PC-9 (cell line): ENCODE measurements around the gene TDP1. TPM values are rescaled to one million over a fixed set of nuclear protein-coding genes. Genes with fewer than 3 reads are reported as not detected.

ENCODE experiments used
- BruUV-seq: library from RNA; stranded (reverse); fragments of 400-500 nt; replicated peaks from 2 replicates; lab custom pipeline; 2021; lab: Mats Ljungman, UMichigan
- CTCF ChIA-PET: fragments of 300-600 bp; sonication (Branson Sonifier 250); formaldehyde crosslinking; loops from one replicate; lab custom pipeline; 2022; ENCODE audit warnings: antibody characterized with exemption; lab: Charles Lee
- POLR2A ChIA-PET: fragments of 300-600 bp; sonication (Branson Sonifier 250); formaldehyde crosslinking; loops from one replicate; lab custom pipeline; 2022; ENCODE audit warnings: antibody characterized with exemption; ENCODE audit not compliant: unreplicated experiment; lab: Charles Lee
- DNase-seq, 2 experiments: peaks; one replicate each; pipeline versions ENCODE4 v3.0.0 to v3.0.0-alpha.2; 2015 to 2022; ENCODE audit warnings: mixed read lengths in 1 of 2
- H2AFZ ChIP-seq: fragments of 200-600 bp; sonication (generic); 2 replicates; pipeline ENCODE4 v1.8.1; 2017; ENCODE audit warnings: antibody characterized with exemption
- H3F3A ChIP-seq: fragments of 200-600 bp; sonication (generic); 2 replicates; pipeline ENCODE4 v1.8.1; 2017; ENCODE audit warnings: antibody characterized with exemption, mild to moderate bottlenecking, low read depth; ENCODE audit not compliant: insufficient read depth
- H3K27ac ChIP-seq: fragments of 200-600 bp; sonication (generic); 2 replicates; pipeline ENCODE4 v1.6.1; 2016; ENCODE audit warnings: mixed run types
- H3K27me3 ChIP-seq: fragments of 200-600 bp; sonication (generic); 2 replicates; pipeline ENCODE4 v1.6.1; 2016; ENCODE audit warnings: low read depth, mixed run types; ENCODE audit not compliant: insufficient read depth
- H3K36me3 ChIP-seq: fragments of 200-600 bp; sonication (generic); 2 replicates; pipeline ENCODE4 v1.6.1; 2016; ENCODE audit warnings: low read depth, mixed run types
- H3K4me1 ChIP-seq: fragments of 200-600 bp; sonication (generic); replicated peaks from 2 replicates; pipeline ENCODE4 v1.6.1; 2016; ENCODE audit warnings: mixed run types; ENCODE audit not compliant: insufficient read depth
- H3K4me2 ChIP-seq: fragments of 200-600 bp; sonication (generic); 2 replicates; pipeline ENCODE4 v1.6.1; 2017; ENCODE audit warnings: mixed run types
- H3K4me3 ChIP-seq: fragments of 200-600 bp; sonication (generic); 2 replicates; pipeline ENCODE4 v1.6.1; 2016; ENCODE audit warnings: mixed run types
- H3K79me2 ChIP-seq: fragments of 200-600 bp; sonication (generic); 2 replicates; pipeline ENCODE4 v1.6.1; 2017; ENCODE audit warnings: low read depth, mixed run types
- H3K9me2 ChIP-seq: fragments of 200-600 bp; sonication (generic); 2 replicates; pipeline ENCODE4 v1.8.1; 2017; ENCODE audit warnings: mild to moderate bottlenecking; ENCODE audit not compliant: insufficient read depth
- H3K9me3 ChIP-seq: fragments of 200-600 bp; sonication (generic); 2 replicates; pipeline ENCODE4 v1.8.1; 2016; ENCODE audit warnings: low read depth; ENCODE audit not compliant: insufficient read depth
- H4K20me1 ChIP-seq: fragments of 200-600 bp; sonication (generic); 2 replicates; pipeline ENCODE4 v1.8.1; 2017; ENCODE audit not compliant: insufficient read depth
- CTCF ChIP-seq: fragments of 200-600 bp; sonication (generic); conservative IDR thresholded peaks from 2 replicates; pipeline ENCODE4 v1.6.1; 2017; ENCODE audit warnings: mixed run types, antibody characterized with exemption, mild to moderate bottlenecking, moderate library complexity
- EZH2 ChIP-seq: fragments of 200-600 bp; sonication (generic); IDR thresholded peaks from 2 replicates; pipeline ENCODE4 v1.8.0; 2017; ENCODE audit warnings: antibody characterized with exemption, low read depth
- intact Hi-C: fragments of 100-400 bp; cut with micrococcal nuclease; formaldehyde crosslinking; loops from one replicate; pipeline ENCODE4 v1.10.0; 2022; ENCODE audit not compliant: unreplicated experiment
- total RNA-seq: library from RNA; stranded (reverse); gene quantifications from 2 replicates; pipeline ENCODE4 v1.2.3, GENCODE V29; 2021

Gene TDP1
- total RNA-seq, 1 experiment from 2014 or later = 12.8 TPM

DNA sequence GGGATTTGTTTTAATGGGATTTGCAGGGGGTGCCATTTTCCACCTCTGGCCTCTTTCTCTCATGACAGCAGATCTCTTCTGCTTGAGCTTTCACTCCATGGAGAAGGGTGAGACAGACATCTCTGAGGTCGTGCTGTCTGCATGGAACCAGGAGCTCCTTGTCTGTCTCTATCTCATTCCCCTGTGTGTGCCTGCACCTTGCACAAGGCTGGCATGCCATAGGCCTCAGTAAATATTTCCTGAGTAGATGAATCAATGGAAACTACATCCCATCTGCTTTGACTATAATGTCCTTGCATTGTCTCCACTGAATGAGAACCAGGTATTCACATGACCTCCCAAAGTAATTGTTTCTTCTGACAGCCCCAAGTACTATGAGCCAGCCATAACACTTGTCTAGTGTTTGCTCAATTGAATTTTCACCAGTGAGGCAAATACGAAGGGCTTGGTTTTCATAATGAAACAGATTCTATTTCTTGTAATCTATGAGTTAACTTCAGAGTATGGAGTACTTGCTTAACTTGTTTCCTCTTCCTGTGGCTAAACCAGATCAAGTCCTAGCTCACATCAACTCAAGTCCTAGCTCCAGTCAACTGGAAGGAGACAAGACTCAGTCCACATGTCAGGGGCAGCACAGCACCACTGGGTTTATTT lies 138.3 kb downstream of the TDP1 start:
- Histone ChIP-seq H3K36me3 (no peaks in the 10 kb centered on the region), H3K79me2 (no peaks in the 10 kb centered on the region), H3K4me2 (peak overlapping the region; percentile 41), H3K9me3 (no peaks in the 10 kb centered on the region), H4K20me1 (no peaks in the 10 kb centered on the region), H3K4me3 (no peak overlapping the region), H3F3A (peaks cover 8% of the 10 kb centered on the region; the same call in 1 of the 2 replicates), H3K27ac (peak overlapping the region; percentile 57), H3K9me2 (no peaks in the 10 kb centered on the region), H3K27me3 (no peaks in the 10 kb centered on the region), H3K4me1 (peaks cover 29% of the 10 kb centered on the region), H2AFZ (no peak overlapping the region)
- intact Hi-C loops = no loop called here
- POLR2A ChIA-PET = no interaction called here
- BruUV-seq = no TSS peak
- CTCF ChIA-PET = no interaction called here
- peak in 1 of 2 experiments; percentile 89 for DNase-seq
- TF ChIP-seq CTCF = no peak
- no peak for TF ChIP-seq EZH2

Other genes starting within 250 kb of the TDP1 start
- 8.4 and 10.3 TPM in 2 replicates for gene EFCAB11, start 1.2 kb upstream of the TDP1 start, total RNA-seq
- gene KCNK13, start 106.1 kb downstream of the TDP1 start, total RNA-seq = not detected in 2 replicates